Natural killer cell (primary cell): ENCODE results near the gene DDO. TPM values are rescaled to one million over a fixed set of nuclear protein-coding genes. Genes with fewer than 3 reads are reported as not detected.

Experiments used
- ATAC-seq, 3 donors: fragments of 150-1000 bp in 2 of 3; fragments of 200-7000 bp in 1 of 3; cut with Tn5 transposase; 1 replicate in 1 of 3; 2 replicates in 2 of 3; pipeline ENCODE4 v1.10.0; 2021; ENCODE audit warnings: mild to moderate bottlenecking in 2 of 3, moderate library complexity in 2 of 3
- DNase-seq, 2 donors: peaks; one replicate each; pipeline versions ENCODE4 v3.0.0 to v3.0.0-alpha.2; 2013 to 2021; ENCODE audit warnings: mixed read lengths in 1 of 2
- H3K27ac ChIP-seq: one replicate; pipeline ENCODE4 v1.5.1; 2013; ENCODE audit warnings: mild to moderate bottlenecking, low read length
- H3K27me3 ChIP-seq: one replicate; pipeline ENCODE4 v1.6.1; 2013; ENCODE audit warnings: low read length; ENCODE audit not compliant: control insufficient read depth, insufficient read depth
- H3K36me3 ChIP-seq: one replicate; pipeline ENCODE4 v1.6.1; 2013; ENCODE audit warnings: low read length; ENCODE audit not compliant: control insufficient read depth, insufficient read depth
- H3K4me1 ChIP-seq: one replicate; pipeline ENCODE4 v1.6.1; 2013; ENCODE audit warnings: low read length; ENCODE audit not compliant: control insufficient read depth, insufficient read depth
- H3K4me3 ChIP-seq: one replicate; pipeline ENCODE4 v1.5.1; 2013; ENCODE audit warnings: low read length
- H3K9me3 ChIP-seq: one replicate; pipeline ENCODE4 v1.6.1; 2013; ENCODE audit warnings: low read length; ENCODE audit not compliant: control insufficient read depth, insufficient read depth
- H3K27ac Mint-ChIP-seq, 2 donors: one replicate each; pipeline ENCODE4 v1.8.0; 2022; ENCODE audit warnings: mild to moderate bottlenecking in 2 of 2, mixed read lengths in 2 of 2, moderate library complexity in 1 of 2
- H3K27me3 Mint-ChIP-seq, 2 donors: one replicate each; pipeline ENCODE4 v1.8.0; 2022; ENCODE audit warnings: low read depth in 2 of 2, mixed read lengths in 2 of 2
- H3K36me3 Mint-ChIP-seq: one replicate; pipeline ENCODE4 v1.8.0; 2022; ENCODE audit warnings: mixed read lengths
- H3K4me1 Mint-ChIP-seq, 2 donors: one replicate each; pipeline ENCODE4 v1.8.0; 2022; ENCODE audit warnings: mixed read lengths in 2 of 2
- H3K4me3 Mint-ChIP-seq: one replicate; pipeline ENCODE4 v1.8.0; 2022; ENCODE audit warnings: mild to moderate bottlenecking, moderate library complexity, mixed read lengths
- H3K9me3 Mint-ChIP-seq, 2 donors: one replicate each; pipeline ENCODE4 v1.8.0; 2022; ENCODE audit warnings: mixed read lengths in 2 of 2
- CTCF ChIP-seq: fragments of 200-600 bp; IDR thresholded peaks from one replicate; pipeline ENCODE4 v1.8.0; 2022; ENCODE audit warnings: antibody characterized with exemption
- WGBS: methylation state at CpG from one replicate; pipeline ENCODE4 v1.1.7; 2013; ENCODE audit warnings: missing lambda C conversion rate; ENCODE audit not compliant: insufficient coverage; 5-methylcytosine and 5-hydroxymethylcytosine counted together
- intact Hi-C: fragments of 100-400 bp; cut with micrococcal nuclease; formaldehyde crosslinking; loops from one replicate; pipeline ENCODE4 v1.14.2; 2022
- total RNA-seq, 4 donors: library from RNA; stranded (reverse); fragments of 120-200 nt in 1 of 4; gene quantifications; one replicate each; pipeline versions ENCODE4 v1.2.3 to v1.2.4, GENCODE V29; 2013 to 2022

Gene DDO
- total RNA-seq, 3 donors from 2014 or later (not counting 1 experiment from before 2014, with no cell fraction given) = 0.25 to 0.50 TPM; not detected in 1

- Mint-ChIP-seq H3K36me3 (no peaks in the 10 kb centered on the region), H3K9me3 (no peaks in the 10 kb centered on the region), H3K27me3 (peaks cover 16 to 23% of the 10 kb centered on the region in 2 donors), H3K4me3 (no peak overlapping the region), H3K4me1 (peaks cover 5 to 6% of the 10 kb centered on the region in 2 donors), H3K27ac (no peak overlapping the region)
- no peak for TF ChIP-seq CTCF
- H3K27ac ChIP-seq = no peak overlapping the region
- DNase-seq (no peak), ATAC-seq (no peak)
- H3K9me3 ChIP-seq = no peaks in the 10 kb centered on the region
- no peaks in the 10 kb centered on the region for H3K27me3 ChIP-seq
- no peaks in the 10 kb centered on the region for H3K36me3 ChIP-seq
- peaks cover 11% of the 10 kb centered on the region for H3K4me1 ChIP-seq
- WGBS = 79% methylated on average over 4 of the region's 4 CpGs
- H3K4me3 ChIP-seq = no peak overlapping the region
- intact Hi-C loops = no loop called here
These were observed 46.3 kb downstream of the DDO start for GRCh38 chr6:110369066-110369465.

- ATAC-seq (no peak), DNase-seq (no peak)
- Mint-ChIP-seq H3K27me3 (peaks cover 16 to 25% of the 10 kb centered on the region in 2 donors), H3K4me1 (peaks cover 5 to 6% of the 10 kb centered on the region in 2 donors), H3K4me3 (no peak overlapping the region), H3K36me3 (no peaks in the 10 kb centered on the region), H3K9me3 (no peaks in the 10 kb centered on the region), H3K27ac (no peak overlapping the region)
- intact Hi-C loops = no loop called here
- Histone ChIP-seq H3K27ac (no peak overlapping the region), H3K27me3 (no peaks in the 10 kb centered on the region), H3K4me1 (peaks cover 11% of the 10 kb centered on the region), H3K9me3 (no peaks in the 10 kb centered on the region), H3K36me3 (no peaks in the 10 kb centered on the region), H3K4me3 (no peak overlapping the region)
- TF ChIP-seq CTCF = no peak
- WGBS = 33% methylated on average over 1 of the region's 2 CpGs
These were observed 47.1 kb downstream of the DDO start for GRCh38 chr6:110368284-110368683.

GRCh38 chr6:110367825-110368224, 47.5 kb downstream of the DDO start:
- ATAC-seq = no peak
- H3K27ac ChIP-seq = no peak overlapping the region
- intact Hi-C loops = no loop called here
- H3K4me3 Mint-ChIP-seq = no peak overlapping the region
- H3K4me1 Mint-ChIP-seq = peaks cover 5 to 6% of the 10 kb centered on the region in 2 donors
- no CpG with 5 or more reads among the region's 1 CpG for WGBS
- no peaks in the 10 kb centered on the region for H3K9me3 Mint-ChIP-seq
- no peak for DNase-seq
- no peaks in the 10 kb centered on the region for H3K36me3 Mint-ChIP-seq
- no peaks in the 10 kb centered on the region for H3K9me3 ChIP-seq
- no peak overlapping the region for H3K4me3 ChIP-seq
- H3K27ac Mint-ChIP-seq = no peak overlapping the region
- H3K36me3 ChIP-seq = no peaks in the 10 kb centered on the region
- H3K4me1 ChIP-seq = peaks cover 11% of the 10 kb centered on the region
- no peak for TF ChIP-seq CTCF
- no peaks in the 10 kb centered on the region for H3K27me3 ChIP-seq
- peaks cover 16 to 25% of the 10 kb centered on the region in 2 donors for H3K27me3 Mint-ChIP-seq

- no peaks in the 10 kb centered on the region for H3K27me3 ChIP-seq
- H3K36me3 Mint-ChIP-seq = no peaks in the 10 kb centered on the region
- no peak overlapping the region for H3K27ac ChIP-seq
- no peaks in the 10 kb centered on the region for H3K36me3 ChIP-seq
- H3K27ac Mint-ChIP-seq = no peak overlapping the region
- H3K4me3 ChIP-seq = no peak overlapping the region
- peaks cover 5 to 6% of the 10 kb centered on the region in 2 donors for H3K4me1 Mint-ChIP-seq
- ATAC-seq = no peak
- H3K4me1 ChIP-seq = peaks cover 11% of the 10 kb centered on the region
- no peak overlapping the region for H3K4me3 Mint-ChIP-seq
- H3K27me3 Mint-ChIP-seq = peaks cover 24 to 26% of the 10 kb centered on the region in 2 donors
- intact Hi-C loops = no loop called here
- no peaks in the 10 kb centered on the region for H3K9me3 ChIP-seq
- no peaks in the 10 kb centered on the region for H3K9me3 Mint-ChIP-seq
- peak in 1 of 2 donors; percentile 25 for DNase-seq
- 37% methylated on average over 2 of the region's 2 CpGs for WGBS
- TF ChIP-seq CTCF = no peak
These were observed 48.4 kb downstream of the DDO start for GRCh38 chr6:110366975-110367374.
